Effector CD4-positive, alpha-beta T cell (primary cell): ENCODE data around the gene CCDC85B.

ENCODE experiments used
- DNase-seq: peaks from one replicate; pipeline ENCODE4 v3.0.0-alpha.2; 2020

CCDC85B gene

DNA sequence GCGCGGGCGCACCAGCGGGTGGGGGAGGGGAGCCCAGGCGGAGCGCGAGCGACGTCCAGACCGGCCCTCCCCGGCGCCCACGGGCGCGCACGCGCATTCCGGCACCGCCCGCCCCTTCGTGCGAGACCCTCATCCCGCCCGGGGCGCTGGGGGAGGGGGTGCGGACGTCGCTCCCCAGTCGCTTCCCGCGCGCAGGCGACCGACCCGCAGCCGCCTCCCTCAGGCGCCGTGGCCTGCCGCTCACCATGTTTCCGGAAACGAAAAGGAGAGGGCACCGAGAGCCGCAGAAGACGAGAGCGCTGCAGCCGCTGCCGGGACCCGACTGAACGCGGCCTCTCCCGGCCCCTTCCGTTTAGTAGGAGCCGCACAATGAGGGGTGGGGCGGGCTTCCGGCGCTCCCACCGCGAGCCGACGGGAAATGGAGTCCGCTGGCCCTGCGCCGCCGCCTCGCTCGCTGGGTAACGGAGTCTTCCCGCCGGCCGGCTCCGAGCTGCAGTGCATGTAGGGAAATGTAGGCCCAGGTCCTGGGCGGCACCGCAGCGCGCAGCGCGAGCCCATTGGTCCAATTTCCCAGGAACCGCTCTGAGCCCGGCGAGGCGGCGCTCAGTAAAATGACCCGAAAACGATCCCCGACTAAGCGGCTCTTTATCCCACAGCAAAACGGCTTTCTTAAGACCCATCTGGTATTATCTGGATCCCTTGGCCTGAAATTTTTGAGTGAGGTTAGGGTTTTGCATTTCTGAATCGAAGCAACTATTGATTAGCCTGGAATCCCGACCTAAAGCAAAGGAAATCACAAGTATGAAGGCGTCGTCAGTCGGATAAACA is 32.4 kb upstream of the CCDC85B start, which contains the start of gene CFL1:
TSS of gene CFL1 (minus strand) at position 328 of the 828 bp plus-strand sequence. CDS start at position 247, 81 bp downstream.
- DNase-seq, result peak; percentile 95

- no peak for DNase-seq
Measured at GRCh38 chr11:65858681-65859087, 31.8 kb upstream of the CCDC85B start.

DNA sequence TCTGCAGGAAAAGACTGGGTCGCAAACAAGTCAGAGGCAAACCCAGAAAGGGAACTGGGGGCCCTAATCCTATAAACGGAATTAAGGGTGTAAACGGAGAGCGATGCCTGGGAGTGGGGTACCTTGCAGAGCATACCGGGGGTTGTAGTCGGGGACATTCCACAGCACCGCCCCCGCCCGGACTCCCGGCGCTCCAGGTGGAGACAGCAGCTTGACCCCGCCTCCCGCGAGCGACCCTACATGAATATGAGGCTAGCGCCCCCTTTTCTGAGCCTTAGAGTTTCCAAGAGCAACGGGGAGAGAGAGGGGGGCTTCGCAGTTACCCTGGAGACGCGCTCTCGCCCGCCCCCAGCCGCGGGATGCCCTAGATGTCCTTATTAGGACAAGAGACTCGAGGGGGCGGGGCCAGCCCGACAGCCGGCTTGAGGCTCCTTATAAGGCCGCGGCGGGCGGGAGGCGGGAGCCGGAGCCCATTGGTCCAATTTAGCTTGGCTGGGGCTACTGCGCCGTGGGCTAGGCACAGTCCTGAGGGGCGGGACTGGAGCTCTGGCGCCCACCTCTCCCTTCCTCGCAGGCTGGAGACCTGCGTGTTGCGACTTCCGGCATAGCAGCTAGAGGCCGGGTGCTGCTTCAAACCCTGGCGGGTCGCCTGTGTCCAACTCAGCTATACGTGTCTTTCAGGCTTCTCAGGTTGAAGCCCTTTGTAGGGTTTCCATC is 31.2 kb upstream of the CCDC85B start:
- DNase-seq, result peak; percentile 97

GRCh38 chr11:65859812-65860277 is 30.6 kb upstream of the CCDC85B start:
- DNase-seq, result no peak

DNA sequence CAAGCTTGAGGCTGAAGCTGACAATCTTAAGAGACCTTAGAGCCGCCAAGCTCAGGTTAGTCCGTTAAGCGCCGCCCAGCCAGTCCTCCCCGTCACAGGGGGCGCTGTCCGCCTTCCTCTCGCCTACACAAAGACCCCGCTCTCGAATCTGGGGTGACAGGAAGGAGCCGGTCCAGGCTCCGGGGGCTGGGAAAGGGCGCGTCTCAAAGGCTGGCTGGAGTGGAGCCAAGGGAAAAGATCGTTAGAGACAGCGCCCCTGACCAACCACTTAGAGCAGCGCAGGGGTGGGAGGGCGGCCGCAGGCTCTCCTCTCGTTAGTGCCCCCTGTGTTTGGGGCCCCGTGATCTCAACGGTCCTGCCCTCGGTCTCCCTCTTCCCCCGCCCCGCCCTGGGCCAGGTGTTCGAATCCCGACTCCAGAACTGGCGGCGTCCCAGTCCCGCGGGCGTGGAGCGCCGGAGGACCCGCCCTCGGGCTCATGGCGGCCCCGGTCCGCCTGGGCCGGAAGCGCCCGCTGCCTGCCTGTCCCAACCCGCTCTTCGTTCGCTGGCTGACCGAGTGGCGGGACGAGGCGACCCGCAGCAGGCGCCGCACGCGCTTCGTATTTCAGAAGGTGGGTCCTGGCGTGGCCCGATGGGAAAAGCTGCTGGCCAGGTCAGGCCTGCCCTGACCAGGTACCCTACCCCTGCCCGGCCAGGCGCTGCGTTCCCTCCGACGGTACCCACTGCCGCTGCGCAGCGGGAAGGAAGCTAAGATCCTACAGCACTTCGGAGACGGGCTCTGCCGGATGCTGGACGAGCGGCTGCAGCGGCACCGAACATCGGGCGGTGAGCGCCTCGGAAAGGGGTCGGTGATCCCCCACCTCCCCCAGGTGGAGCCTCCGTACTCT is 30.0 kb upstream of the CCDC85B start, which contains the start of gene MUS81:
TSS of gene MUS81 (plus strand) at position 156 of the 887 bp plus-strand sequence. CDS start at position 477, 321 bp downstream.
- DNase-seq, result peak; percentile 95

DNA sequence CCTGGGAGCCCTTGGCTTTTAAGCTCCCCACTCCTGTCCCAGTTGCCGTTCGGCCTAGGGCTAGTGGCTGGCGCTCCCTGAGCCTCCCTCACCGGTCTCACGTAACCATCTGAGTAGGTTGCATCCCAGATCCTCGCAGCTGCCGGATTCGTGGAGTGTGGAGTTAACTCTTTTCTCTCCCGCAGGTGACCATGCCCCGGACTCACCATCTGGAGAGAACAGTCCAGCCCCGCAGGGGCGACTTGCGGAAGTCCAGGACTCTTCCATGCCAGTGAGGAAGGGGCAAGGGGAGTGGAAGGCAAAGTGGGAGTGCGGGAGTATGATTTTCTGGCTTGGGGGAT is 29.3 kb upstream of the CCDC85B start:
- no peak for DNase-seq

DNA sequence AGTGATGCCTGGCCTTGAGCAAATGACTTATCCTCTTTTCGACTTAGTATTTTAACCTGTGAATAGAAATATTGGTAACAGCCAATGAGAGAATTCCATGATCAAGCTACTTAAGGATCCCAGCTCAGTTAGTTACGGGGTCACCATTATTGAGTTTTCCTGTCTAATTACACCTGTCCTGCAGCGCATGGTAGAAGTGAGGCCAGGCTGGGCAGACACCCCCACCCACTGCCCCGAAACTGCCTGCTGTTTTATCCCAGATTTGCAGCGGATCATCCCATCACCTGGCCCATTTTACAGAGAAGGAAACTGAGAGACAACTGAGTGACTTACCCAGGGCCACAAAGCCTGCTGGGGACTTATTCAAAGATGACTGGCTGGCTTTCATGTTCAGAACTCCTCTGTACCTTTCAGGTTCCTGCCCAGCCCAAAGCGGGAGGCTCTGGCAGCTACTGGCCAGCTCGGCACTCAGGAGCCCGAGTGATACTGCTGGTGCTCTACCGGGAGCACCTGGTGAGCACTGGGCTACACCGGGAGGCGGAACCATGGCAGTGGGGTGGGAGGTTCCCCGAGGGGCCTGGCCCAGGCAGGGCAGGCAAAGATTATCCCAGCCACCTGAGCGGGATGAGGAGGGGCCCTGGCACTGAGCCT is 28.8 kb upstream of the CCDC85B start:
- no peak for DNase-seq

GRCh38 chr11:65862191-65862735 is 28.2 kb upstream of the CCDC85B start:
- no peak for DNase-seq

DNA sequence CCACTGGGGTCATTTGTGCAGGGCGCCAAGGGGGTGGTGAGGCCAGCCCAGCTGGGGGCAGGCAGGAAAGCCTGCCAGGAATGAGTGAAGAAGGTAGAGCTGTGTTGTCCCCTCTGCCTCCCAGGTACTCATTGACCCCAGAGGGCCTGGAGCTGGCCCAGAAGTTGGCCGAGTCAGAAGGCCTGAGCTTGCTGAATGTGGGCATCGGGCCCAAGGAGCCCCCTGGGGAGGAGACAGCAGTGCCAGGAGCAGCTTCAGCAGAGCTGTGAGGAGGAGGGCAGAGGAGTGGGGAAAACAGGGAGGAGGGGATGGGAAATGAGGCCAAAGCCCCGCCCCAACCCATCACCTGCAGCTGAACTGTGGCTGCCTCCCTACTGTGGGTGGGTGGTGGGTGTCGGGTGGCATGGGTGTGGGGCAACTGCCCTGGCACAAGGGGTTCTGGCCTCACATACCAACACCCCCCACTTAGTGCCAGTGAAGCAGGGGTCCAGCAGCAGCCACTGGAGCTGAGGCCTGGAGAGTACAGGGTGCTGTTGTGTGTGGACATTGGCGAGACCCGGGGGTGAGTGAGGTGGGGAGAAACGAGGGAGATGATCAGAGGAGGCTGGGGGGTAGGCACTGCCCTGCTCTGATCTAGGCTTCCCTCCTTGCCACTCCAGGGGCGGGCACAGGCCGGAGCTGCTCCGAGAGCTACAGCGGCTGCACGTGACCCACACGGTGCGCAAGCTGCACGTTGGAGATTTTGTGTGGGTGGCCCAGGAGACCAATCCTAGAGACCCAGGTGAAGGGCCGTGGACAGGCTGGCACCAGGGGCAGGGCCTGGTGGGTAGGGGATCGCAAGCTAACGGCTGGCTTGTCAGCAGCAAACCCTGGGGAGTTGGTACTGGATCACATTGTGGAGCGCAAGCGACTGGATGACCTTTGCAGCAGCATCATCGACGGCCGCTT is 27.3 kb upstream of the CCDC85B start:
- peak; percentile 0 for DNase-seq

DNA sequence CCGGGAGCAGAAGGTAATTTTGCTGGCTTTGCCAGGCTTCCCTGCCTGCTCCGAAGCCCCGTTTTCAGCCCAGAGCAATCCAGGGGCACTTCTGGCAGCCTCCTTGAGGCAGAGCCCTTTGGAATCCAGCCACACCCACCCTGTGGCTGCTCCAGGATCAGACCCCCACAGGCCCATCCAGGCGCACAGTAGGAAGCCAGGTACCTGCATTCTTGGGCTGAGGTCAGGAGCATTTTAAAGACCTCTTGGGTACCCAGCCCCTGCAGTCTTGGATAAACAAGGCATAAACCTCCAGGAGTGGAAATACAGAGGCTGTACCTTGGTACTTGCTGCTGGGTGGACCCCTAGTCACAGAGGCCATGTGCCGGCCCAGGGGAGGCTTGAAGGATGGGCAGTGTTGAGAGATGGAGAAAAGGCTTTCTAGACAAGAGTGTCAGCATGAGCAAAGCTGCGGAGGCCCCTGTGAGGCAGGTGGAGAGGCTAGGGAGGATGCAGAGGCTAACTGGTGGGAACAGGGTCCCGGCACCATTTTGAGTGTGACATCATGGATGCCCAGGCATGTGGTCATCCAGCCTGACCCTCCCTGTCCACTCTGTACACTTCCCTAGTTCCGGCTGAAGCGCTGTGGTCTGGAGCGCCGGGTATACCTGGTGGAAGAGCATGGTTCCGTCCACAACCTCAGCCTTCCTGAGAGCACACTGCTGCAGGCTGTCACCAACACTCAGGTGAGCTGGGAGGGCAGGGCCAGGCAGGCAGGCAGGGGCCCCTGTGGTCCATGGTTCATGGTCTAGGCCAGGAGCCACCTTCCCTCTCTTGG is 26.4 kb upstream of the CCDC85B start:
- no peak for DNase-seq

DNA sequence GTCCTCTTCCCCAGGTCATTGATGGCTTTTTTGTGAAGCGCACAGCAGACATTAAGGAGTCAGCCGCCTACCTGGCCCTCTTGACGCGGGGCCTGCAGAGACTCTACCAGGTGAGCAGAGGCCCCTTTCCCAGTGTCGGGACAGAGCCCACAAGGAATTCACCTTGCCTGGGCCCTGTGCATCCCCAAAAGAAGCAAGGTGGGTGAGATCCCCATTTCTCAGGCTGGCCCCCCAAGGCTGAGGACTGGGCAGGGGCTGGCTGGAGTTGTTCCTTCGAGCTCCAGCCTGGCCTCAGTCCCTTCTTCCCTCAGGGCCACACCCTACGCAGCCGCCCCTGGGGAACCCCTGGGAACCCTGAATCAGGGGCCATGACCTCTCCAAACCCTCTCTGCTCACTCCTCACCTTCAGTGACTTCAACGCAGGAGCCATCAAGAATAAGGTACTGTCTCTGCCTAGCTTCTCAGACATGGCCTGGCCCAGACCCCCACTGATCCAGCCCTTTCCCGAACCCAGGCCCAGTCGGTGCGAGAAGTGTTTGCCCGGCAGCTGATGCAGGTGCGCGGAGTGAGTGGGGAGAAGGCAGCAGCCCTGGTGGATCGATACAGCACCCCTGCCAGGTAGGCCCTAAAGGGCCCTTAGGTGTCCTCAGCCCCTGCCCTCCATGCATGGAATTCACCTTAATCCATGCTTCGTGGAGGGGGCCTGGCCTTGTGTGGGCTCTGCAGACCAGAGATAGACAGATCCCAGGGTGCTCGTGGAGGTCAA is 25.6 kb upstream of the CCDC85B start:
- no peak for DNase-seq

GRCh38 chr11:65865550-65866172 is 24.8 kb upstream of the CCDC85B start:
- no peak for DNase-seq

DNA sequence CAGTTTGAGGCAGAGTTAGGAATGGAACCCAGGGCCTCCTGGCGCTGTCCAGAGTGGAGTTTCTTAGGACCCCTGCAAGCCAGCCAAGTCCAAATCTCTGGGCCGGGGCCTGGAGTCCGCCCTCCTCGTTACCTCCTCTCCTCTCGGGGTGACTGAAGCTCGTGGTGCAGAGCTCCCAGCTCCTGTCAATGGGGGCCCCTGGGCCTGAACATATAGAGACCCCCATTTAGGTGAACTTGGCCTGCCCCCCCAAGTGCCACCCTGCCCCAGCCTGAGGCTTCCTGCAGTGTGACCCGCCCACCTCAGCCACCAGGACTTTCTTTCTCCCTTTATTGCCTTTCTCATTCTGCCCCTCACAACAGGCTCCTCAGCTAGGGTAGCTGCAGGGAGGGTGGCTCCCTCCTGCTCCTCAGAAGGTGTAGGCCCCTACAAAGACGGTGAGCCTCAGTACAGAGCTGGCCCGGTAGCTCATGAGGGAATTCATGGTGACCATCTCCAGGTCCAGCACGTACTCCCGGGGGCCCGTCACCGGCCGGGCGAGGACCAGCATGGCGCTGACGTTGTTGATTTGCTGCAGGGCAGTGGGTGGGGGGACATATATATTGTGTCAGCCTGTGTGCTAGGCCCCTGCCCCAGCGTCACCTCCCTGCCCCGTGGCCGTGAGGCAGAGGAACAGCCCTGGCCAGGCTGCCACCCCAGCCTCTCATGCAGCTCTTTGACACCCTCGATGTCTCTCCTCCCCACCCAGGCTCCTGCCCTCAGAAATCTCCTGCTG is 23.8 kb upstream of the CCDC85B start:
- no peak for DNase-seq

DNA sequence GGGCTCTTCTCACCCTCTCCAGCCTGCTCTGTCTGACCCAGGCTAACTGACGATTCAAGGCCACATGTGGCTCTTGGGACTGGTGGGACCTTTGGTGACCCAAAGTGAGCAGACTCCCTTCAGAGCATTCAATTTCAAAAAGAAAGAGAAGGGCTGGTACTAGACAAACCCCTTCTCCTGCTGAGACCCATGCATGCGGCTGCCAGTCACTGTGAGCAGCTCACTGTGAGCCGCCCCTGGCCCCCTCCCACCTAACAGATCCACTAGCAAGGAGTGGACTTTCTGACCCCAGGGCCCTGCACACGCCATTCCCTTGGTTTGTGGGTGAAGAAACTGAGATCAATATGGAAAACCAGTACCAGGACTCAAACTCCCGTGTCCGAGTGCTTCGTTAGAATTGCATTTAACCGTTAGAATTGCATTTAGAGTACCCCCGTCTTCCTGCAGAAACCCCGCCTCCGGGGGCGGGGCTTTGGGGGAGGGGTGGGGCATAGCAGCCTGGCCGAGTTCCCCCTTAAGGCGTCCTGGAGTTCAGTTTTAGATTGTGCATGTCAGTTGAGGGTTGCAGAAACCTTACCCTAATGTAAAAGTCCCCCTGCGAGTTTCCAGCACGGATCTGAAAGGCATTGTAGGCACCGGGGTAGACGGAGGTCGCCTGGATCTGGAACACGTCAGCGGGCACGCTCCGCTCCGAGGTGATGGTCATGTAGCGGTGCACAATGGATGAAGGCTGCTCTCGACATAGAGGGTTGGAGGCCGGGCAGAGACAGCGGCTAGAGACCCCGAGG is 23.0 kb upstream of the CCDC85B start:
- DNase-seq, result no peak

- no peak for DNase-seq
Measured at GRCh38 chr11:65868076-65868667, 22.3 kb upstream of the CCDC85B start.

- DNase-seq, result no peak
Measured at GRCh38 chr11:65868907-65869306, 21.6 kb upstream of the CCDC85B start.
